HG03175 (cell line): ENCODE data around the gene UQCC3.
"Not testable (repeated sequence)": the region's sequence is repeated elsewhere in the genome, so short reads cannot be mapped to it uniquely, and the experiment has no call there.

ENCODE experiments used
- ATAC-seq: cut with Tn5 transposase; IDR thresholded peaks from one replicate; pipeline ENCODE4 v1.9.1; 2021; ENCODE audit warnings: mild to moderate bottlenecking, moderate library complexity; ENCODE audit not compliant: unreplicated experiment

The UQCC3 gene

DNA sequence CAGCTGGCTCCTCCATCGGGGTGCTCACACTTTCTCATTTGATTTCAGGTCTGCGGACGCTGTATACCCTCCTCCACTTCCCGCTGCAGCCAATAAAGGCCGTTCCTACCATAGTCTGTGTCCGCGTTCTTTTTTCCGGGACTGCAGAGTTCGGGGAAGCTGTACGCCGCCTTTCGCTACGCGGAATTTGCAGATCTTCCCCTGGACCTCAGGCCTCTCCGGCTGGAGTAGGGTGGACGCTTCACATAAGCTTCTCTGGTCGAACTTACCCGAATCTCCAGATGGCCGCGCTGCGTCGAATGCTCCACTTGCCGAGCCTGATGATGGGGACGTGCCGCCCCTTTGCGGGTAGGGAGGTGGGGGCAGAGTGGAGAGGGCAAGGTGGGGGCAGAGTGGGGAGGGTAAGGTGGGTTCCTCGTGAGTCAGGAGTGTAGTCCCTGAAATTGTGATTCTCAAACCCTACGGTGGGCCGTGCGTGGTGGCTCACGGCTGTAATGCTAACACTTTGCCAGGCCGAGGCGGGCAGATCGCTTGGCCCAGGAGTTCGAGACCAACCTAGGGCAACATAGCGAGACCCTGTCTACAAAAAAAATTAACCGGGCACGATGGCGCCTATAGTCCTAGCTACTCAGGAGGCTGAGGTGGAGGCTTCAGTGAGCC lies 5.7 kb upstream of the UQCC3 start:
- peak; percentile 16 for ATAC-seq

- no peak for ATAC-seq
These were observed 5.1 kb upstream of the UQCC3 start for GRCh38 chr11:62666259-62666926.

DNA sequence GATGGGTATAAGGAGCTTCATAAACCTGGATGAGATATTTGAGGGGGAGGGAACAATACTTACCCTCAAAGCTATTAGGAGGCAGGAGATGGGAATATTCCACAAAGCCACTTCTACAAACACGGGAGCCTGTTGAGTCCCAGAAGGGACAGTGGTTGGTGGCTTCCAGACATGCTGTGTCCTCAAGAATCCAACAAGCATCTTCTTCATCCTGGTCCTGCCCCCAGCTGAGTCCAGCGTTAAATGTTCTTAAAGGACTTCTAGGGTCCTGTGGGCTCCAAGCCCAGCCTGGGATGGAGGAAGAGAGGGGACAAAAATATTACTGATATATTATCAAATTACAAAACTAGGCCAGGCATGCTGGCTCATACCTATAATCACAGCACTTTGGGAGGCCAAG lies 4.0 kb upstream of the UQCC3 start:
- ATAC-seq, result no peak

GRCh38 chr11:62669420-62670161 lies 1.9 kb upstream of the UQCC3 start:
- no peak for ATAC-seq

GRCh38 chr11:62671236-62671607 lies 251 bp upstream of the UQCC3 start:
- ATAC-seq, result peak; percentile 4

GRCh38 chr11:62673196-62673525 lies 1.7 kb downstream of the UQCC3 start:
- no peak for ATAC-seq

DNA sequence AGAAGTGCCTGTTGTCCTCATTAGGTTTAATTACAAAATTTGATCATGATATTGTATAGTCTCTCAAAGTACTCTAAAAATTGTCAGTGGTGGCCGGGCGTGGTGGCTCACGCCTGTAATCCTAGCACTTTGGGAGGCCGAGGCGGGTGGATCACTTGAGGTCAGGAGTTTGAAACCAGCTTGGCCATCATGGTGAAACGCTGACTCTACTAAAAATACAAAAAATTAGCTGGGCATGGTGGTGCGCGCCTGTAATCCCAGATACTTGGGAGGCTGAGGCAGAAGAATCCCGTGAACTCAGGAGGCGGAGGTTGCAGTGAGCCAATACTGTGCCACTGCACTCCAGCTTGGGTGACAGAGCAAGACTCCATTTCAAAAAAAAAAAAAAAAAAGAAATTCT lies 3.9 kb downstream of the UQCC3 start:
- ATAC-seq, result not testable (repeated sequence)

DNA sequence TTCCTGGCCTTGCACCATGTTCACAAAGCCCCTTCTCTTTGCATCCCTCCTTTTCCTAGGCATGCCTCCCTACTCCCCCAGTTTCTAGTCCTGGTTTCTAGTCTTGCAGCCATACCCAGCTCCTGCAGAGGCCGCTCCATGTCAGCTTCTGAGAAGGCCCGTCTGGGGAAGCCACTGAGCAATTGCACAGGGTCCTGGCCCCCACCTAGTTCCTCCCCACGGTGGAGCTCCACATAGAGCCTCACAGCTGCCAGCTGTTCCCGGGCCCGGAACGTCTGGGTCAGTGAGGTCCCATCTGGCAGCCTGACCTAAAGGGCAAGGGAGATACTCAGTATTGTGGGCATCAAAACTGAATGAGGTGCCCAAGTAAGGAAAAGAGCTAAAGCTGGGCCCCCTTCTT lies 5.2 kb downstream of the UQCC3 start:
- no peak for ATAC-seq

GRCh38 chr11:62677156-62677555 lies 5.7 kb downstream of the UQCC3 start:
- ATAC-seq, result no peak

DNA sequence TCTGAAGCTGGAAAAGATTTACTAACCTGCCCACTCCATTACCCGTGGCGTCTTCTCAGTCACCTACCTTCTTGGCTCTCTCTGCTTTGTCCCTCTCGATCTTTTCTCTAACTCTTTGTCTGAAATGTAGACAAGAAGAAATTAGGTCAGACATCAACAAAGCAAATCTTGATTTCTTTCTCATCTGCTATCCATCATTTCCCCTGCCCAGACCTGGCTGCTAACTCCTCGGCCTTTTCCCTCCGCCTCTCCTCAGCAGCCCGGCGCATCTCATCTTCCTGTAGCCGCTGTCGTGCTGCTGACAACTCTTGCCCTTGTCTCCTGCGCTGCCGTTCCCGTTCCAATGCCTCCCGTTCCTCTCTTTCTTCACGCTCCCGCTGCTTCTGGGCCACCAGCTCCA lies 6.2 kb downstream of the UQCC3 start:
- ATAC-seq, result no peak

DNA sequence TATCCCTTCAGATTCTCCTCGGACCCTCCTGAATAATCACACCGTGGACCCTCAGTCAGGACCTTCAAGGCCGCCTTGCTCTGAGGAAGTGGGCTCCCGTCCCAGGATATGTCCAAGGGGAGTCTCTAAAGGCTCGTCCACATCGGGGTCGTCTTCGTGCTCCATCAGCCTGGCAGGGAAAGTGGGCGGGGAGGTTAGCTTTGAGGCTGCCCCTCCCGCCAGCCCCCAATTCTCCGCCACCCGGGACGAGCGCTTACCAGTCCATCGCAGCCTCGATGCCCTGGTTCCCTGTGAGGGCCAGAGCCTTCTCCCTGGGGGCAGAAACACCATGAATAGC lies 6.9 kb downstream of the UQCC3 start:
- ATAC-seq, result no peak

GRCh38 chr11:62678770-62679696 lies 7.6 kb downstream of the UQCC3 start, which contains the start of gene UBXN1:
UBXN1 (minus strand) TSS chr11:62679073; CDS start chr11:62678923, 150 bp downstream.
- peak; percentile 75 for ATAC-seq

DNA sequence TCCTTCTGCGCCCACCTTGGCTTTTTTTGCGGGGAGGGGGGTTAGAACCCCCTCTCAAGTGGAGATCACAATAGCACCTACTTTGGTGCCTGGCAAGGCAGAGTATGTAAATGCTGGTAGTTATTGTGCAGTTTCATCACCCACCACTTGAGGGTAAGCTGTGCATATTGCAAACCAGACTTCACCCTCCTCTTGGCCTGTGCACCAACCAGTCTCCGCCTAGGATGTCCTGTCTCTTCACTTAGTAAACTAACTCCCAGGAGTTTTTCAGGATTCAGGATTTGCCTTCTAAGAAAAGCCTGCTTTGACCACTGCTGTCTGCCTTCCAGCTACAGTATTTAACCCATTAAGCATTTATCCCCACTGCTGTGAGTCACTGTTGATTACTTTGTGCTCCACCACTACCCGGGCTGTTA lies 9.4 kb downstream of the UQCC3 start:
- ATAC-seq, result peak; percentile 64

GRCh38 chr11:62682518-62682917 lies 11.0 kb downstream of the UQCC3 start:
- ATAC-seq, result no peak

DNA sequence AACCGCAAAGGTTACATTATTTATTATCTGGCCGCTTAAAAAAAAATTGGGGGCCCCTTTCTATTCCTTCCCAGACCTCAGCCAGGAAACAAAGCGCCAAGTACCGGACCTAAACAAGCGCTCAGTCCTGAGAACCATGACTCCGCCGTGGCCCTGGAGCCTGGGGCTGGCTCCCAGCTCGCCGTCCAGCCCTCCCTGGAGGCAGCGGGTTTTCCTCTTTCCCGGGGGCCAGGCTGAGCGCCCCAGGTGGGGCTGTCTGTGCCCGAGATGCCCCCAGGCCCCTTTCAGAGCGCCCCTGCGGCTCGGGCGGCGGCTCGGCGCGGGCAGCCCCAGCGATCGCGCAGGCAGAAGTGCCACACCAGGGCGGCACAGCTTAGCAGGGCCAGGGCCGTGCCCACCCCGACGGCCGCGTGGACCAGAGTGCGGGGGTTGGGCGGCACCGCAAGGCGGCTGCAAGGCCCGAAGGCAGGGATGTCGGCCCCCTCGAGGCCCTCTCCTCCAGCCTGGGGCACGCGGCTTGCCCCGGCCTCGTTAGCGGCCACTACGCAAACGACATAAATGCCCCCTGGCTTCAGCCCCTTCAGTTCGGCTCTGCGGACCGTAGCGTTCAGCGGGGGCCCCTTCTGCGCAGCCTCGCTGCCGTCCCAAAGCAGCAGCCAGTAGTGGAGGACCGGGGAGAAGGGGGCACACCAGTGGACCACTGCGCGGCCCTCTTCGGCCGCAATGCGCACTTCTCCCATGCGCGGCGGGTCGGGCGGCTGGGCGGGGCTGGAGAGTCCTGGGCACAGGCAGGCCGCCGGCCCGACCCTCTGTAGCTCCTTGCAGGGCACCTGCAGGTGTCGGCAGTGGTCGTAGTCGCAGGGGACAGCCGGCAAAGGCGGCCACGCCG lies 16.3 kb downstream of the UQCC3 start:
- no peak for ATAC-seq

DNA sequence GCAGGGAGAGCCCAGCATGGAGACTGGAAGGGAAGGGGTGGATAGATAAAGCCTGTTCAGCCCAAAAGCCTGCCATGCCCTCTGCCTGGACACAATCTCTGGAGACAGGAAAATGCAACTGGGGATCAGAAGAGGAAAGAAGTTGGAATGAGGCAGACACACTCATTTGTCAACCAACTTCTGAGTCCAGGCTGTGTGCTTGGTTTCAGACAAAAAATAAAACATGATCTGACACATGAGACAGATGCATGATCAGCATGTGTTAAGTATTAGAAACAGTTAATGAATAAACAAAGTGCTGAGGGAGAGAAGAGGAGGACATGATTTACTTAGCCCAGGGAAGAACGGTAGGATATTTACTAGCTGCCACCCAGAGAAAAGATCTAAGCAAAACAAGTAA lies 17.0 kb downstream of the UQCC3 start:
- no peak for ATAC-seq

- no peak for ATAC-seq
These were observed 18.1 kb downstream of the UQCC3 start, which contains the start of gene LRRN4CL for GRCh38 chr11:62689421-62690183. LRRN4CL (minus strand) TSS chr11:62689530; CDS start chr11:62688508, 1,022 bp downstream.

DNA sequence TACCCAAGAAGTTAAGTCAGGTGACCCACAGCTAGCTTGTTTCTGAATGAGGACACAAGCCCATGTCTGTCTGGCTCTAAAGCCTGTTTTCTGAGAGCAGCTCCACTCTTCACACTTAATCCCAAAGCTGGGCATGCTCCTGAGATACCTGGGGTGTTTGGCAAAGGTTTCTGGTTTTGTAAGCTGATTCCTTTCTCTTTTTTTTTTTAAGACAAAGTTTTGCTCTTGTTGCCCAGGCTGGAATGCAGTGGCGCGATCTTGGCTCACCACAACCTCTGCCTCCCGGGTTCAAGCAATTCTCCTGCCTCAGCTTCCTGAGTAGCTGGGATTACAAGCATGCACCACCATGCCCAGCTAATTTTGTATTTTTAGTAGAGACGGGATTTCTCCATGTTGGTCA lies 22.2 kb downstream of the UQCC3 start:
- ATAC-seq, result not testable (repeated sequence)

- no peak for ATAC-seq
These were observed 23.1 kb downstream of the UQCC3 start for GRCh38 chr11:62694455-62695167.
